SH-SY5Y (cell line): Measurements from ENCODE around the gene GLUD2.

Source experiments
- GATA2 ChIP-seq: IDR thresholded peaks from 2 replicates; pipeline ENCODE4 v1.6.1; 2011; ENCODE audit warnings: mild to moderate bottlenecking, low read depth, low read length
- GATA3 ChIP-seq: IDR thresholded peaks from 2 replicates; pipeline ENCODE4 v1.6.1; 2011; ENCODE audit warnings: low read depth, mild to moderate bottlenecking, low read length, moderate library complexity

DNA sequence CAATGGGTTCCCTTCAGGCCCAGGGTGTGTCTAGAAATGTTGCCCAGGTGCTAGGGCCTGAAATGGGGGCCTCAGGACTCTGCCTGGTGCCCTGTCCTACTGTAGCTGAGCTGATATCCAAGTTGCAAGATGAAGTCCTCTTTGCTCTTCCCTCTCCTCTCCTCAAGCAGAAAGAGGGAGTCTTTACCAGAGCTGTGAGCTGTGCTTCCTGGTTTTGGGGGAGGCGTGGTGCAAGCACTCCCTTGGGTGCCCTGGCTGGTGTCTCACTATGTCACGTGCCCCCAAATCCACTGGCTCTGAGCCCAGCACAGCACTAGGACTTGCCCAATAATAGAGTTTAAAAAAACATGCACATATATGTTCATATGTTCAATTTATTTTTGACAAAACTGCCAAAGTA lies 32.6 kb upstream of the GLUD2 start:
- TF ChIP-seq GATA2: no peak
- no peak for TF ChIP-seq GATA3
